Transverse colon (tissue), 4 donors: ENCODE data around the gene KDM5A.

ENCODE experiments used
- EP300 ChIP-seq: sonication (generic); formaldehyde crosslinking; IDR thresholded peaks from one replicate; pipeline ENCODE4 v1.6.1; 2017; ENCODE audit warnings: antibody characterized with exemption, low read depth
- POLR2A ChIP-seq: fragments of 450-650 bp; IDR thresholded peaks from one replicate; pipeline ENCODE4 v1.6.1; 2016; ENCODE audit warnings: antibody characterized with exemption, mild to moderate bottlenecking, moderate library complexity
- POLR2AphosphoS5 ChIP-seq, 3 donors: sonication (generic); formaldehyde crosslinking; IDR thresholded peaks; one replicate each; pipeline ENCODE4 v1.6.1; 2016; ENCODE audit warnings: antibody characterized with exemption in 3 of 3
- TF ChIP-seq, protein P1 (sequence below), 5 experiments: fragments of 200-600 bp in 3 of 5; fragments of 450-650 bp in 2 of 5; sonication (generic) in 3 of 5; IDR thresholded peaks; 1 replicate in 2 of 5; 2 replicates in 3 of 5; pipeline ENCODE4 v1.5.1; 2016 to 2017; ENCODE audit warnings: antibody characterized with exemption in 5 of 5, inconsistent platforms in 3 of 5, mild to moderate bottlenecking in 2 of 5, moderate library complexity in 1 of 5

DNA sequence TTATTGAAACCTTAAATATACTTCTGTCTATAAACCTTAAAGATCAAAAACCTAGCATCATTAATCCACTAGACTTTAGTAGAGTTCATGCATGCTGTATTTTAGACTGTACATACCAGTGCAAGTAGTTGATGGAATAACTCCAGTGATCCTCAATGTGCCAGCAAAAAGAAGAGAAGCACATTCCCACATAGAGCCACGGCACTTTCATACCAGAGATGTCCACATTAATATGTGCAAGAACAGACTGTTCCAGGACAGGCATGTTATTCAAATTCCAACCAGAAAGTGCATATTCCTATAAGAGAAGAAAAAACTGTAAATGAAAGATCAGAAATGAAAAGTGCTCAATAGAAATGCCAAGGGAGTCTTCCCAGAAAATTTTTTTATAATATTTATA, 55.0 kb downstream of the KDM5A start:
- TF ChIP-seq POLR2AphosphoS5 (IDR thresholded peaks at IDR 0.05) (no peak), POLR2A (no peak), EP300 (no peak)
- TF ChIP-seq, protein P1, sequence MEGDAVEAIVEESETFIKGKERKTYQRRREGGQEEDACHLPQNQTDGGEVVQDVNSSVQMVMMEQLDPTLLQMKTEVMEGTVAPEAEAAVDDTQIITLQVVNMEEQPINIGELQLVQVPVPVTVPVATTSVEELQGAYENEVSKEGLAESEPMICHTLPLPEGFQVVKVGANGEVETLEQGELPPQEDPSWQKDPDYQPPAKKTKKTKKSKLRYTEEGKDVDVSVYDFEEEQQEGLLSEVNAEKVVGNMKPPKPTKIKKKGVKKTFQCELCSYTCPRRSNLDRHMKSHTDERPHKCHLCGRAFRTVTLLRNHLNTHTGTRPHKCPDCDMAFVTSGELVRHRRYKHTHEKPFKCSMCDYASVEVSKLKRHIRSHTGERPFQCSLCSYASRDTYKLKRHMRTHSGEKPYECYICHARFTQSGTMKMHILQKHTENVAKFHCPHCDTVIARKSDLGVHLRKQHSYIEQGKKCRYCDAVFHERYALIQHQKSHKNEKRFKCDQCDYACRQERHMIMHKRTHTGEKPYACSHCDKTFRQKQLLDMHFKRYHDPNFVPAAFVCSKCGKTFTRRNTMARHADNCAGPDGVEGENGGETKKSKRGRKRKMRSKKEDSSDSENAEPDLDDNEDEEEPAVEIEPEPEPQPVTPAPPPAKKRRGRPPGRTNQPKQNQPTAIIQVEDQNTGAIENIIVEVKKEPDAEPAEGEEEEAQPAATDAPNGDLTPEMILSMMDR (IDR thresholded peaks at IDR 0.05), result no peak
